HEK293T (cell line): Measurements from ENCODE around the gene TCF19.

Experiments used
- LEF1 ChIP-seq: fragments of 450-650 bp; IDR thresholded peaks from 2 replicates; pipeline ENCODE4 v1.6.1; 2017; ENCODE audit warnings: mild to moderate bottlenecking, borderline replicate concordance
- NFRKB ChIP-seq: fragments of 450-650 bp; IDR thresholded peaks from 2 replicates; pipeline ENCODE4 v1.6.1; 2016; ENCODE audit warnings: mild to moderate bottlenecking, moderate library complexity

GRCh38 chr6:31138982-31139381 lies 19.4 kb upstream of the TCF19 start, which contains the start of gene PSORS1C2:
- TF ChIP-seq LEF1 (no peak), NFRKB (no peak)
